NOMO-1 (cell line): ENCODE measurements around the gene KIAA1191.
A peak's percentile ranks its signal among the peaks of the same experiment; 100 is the strongest.
"Not testable (repeated sequence)": the region's sequence is repeated elsewhere in the genome, so short reads cannot be mapped to it uniquely, and the experiment has no call there.

Experiments
- DNase-seq, 2 experiments: peaks; one replicate each; lab custom pipeline; 2025; ENCODE audit not compliant: unreplicated experiment in 2 of 2; lab: John Stamatoyannopoulos, UW

The KIAA1191 gene, protein sequence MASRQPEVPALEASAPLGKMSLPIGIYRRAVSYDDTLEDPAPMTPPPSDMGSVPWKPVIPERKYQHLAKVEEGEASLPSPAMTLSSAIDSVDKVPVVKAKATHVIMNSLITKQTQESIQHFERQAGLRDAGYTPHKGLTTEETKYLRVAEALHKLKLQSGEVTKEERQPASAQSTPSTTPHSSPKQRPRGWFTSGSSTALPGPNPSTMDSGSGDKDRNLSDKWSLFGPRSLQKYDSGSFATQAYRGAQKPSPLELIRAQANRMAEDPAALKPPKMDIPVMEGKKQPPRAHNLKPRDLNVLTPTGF

DNA sequence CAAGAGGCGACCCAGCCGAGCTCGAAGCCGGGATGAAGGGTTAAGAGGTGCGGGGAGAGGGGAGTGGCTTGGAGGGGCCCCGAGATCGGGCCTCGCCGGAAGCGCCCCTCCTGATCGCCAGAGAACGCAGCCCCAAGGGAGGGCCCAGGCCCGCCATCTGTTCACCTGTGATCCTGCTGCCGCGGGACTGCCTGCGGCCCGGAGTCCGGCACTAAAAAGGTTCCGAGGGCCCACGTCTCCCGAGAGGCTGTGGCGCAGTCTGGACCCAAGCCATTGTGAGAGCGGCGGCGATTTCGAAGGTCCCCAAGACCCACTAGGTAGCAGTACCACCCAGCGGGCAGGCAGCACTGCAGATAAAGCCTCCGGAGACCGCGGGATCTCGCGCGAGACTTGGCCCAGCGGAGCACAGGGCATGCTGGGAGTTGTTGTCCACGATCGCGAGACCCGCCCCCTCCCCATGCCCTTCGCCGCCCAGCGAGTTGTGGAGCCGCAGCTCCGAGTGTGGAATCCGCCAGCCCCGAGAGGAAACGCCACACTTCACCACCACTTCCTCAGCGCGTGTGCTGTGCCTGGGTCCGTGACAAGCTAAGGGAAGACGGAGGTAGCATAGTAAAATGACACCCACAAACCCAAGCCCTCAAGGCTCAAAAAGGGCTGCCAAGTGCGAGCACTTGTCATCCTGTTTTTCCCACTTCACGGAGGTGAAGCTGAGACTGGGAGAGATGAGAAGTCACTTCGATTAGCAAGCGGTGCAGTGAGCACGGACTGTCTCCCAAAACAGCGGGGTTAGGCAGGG lies at the start of gene KIAA1191:
KIAA1191 (minus strand) TSS at position 328 of the 796 bp plus-strand sequence. CDS start 2,256 bp downstream, outside the sequence.
- peak; percentile 90 for DNase-seq

GRCh38 chr5:176410486-176411180 lies 49.1 kb upstream of the KIAA1191 start:
- DNase-seq, result no peak

DNA sequence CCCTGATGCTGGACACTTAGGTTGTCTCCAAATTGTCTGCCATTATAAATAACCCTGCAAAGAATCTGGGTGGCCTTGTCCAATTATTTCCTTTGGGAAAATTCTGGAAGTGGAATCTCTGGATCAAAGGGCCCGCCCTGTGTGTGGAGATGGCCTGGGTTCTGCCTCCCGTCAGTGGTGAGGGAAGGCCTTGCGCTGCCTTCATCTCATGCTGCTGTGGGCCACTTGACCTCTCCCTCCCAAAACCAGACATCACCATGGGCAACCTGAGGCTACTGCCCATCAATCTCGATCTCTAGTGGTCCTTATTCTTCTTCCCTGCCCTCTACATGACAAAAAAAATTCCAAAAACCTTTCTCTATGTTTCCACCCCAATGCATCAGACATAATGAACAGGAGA lies 48.2 kb upstream of the KIAA1191 start:
- DNase-seq, result no peak

- no peak for DNase-seq
These were observed 47.0 kb upstream of the KIAA1191 start for GRCh38 chr5:176408590-176408989.

- DNase-seq, result not testable (repeated sequence)
These were observed 46.6 kb upstream of the KIAA1191 start for GRCh38 chr5:176408252-176408573.

GRCh38 chr5:176407456-176408251 lies 46.1 kb upstream of the KIAA1191 start:
- DNase-seq, result no peak

DNA sequence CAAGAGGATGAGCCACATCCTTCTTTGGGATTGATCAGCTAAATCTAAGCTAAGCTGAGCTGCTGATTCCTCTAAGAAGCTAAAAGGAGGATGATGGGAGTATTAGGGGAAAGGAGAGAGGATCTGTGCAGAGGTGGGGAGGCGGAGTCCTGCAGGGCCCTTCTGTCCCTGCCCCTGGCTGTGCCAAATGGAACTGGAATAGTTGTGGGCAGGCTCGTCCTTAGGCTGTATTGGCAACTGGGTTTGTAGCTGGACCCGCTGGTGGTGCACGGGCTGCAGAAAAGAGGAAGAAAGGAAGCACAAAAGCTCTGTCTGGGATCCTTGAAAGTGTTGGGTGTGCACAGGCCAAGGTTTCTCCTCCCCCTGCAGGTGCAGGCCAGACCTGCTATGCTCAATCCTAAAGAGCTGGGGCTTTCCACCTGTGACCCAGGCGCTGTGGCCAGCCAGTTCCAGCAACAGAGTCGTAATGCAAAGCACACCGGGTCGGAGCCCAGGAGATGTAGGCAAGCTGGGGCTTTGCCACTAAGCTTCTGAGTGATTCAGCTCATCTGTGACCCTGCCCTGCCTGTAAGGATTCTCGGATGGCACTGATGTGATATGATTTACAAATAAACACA lies 45.0 kb upstream of the KIAA1191 start:
- DNase-seq, result no peak

GRCh38 chr5:176405656-176406435 lies 44.3 kb upstream of the KIAA1191 start:
- no peak for DNase-seq

DNA sequence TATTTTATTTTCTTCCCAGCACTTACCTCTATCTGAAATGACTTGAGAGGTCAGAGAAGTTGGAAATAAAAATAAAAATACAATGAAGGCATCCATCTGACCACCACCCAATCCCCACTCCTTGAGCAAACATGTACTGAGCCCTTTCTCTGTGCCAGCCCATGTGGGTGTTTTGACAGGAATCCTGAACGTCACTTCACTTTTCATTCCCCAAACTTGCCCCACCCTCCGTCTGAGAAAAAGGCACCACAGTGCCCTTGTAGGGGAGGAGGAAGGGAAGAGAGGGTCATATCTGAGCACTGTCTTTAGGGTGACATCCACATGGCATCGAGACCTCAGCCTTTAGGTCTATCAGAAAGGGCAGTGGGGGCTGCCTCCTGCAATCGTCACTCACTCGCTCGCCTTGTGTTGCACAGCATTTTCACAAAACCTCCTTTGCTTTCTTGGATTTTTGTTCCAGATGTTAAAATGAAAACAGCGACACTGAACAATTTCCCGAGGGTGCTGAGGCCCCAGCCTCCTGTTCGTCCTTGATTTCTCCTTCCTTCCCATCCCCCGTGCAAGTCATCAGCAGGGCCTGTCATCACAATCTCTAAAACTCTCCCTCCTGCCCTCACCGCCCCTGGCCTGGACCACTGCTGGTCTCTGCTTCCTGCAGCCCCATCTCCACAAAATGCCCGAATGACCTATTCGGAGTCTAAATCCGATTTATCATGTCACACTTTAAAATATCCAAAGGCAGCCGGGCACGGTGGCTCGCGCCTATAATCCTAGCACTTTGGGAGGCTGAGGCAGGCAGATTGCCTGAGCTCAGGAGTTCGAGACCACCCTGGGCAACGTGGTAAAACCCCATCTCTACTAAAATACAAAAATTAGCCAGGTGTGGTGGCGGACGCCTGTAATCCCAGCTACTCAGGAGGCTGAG lies 40.0 kb upstream of the KIAA1191 start:
- DNase-seq, result no peak

GRCh38 chr5:176400382-176401156 lies 39.0 kb upstream of the KIAA1191 start:
- DNase-seq, result no peak

DNA sequence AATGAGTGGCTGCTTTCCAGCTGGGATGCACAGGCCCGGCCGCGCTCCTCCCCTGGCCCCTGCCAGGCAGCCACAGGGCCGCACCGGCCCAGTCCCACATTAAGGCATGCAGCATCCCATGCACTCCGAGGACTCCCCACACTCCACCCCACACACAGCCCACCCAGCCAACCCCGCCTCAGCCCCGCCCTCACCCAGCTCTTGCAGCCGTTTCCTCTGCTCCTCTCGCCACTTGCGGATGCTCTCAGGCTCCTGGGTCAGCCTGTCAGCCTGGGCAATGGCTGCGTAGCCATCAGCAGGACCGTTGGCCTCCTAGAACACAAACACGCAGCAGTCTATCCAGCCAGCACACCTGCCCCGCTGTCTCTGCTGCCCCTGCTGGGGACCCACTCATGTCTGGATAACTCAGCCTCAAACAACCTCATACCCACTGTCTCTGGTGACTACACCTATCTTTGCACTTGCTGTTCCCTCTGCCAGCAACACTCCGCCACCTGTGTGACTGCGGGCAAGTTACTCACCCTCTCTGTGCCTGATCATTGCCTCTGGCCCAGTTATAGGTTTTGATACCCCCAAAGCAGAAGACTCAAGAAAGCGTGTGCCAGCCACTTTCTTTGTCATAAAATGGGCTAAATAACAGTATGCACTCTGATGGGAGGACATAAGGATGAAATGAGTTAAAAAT lies 36.3 kb upstream of the KIAA1191 start:
- DNase-seq, result no peak

- no peak for DNase-seq
These were observed 34.8 kb upstream of the KIAA1191 start for GRCh38 chr5:176396330-176396729.

GRCh38 chr5:176394881-176395675 lies 33.5 kb upstream of the KIAA1191 start:
- DNase-seq, result no peak

GRCh38 chr5:176394096-176394495 lies 32.5 kb upstream of the KIAA1191 start:
- DNase-seq, result no peak

DNA sequence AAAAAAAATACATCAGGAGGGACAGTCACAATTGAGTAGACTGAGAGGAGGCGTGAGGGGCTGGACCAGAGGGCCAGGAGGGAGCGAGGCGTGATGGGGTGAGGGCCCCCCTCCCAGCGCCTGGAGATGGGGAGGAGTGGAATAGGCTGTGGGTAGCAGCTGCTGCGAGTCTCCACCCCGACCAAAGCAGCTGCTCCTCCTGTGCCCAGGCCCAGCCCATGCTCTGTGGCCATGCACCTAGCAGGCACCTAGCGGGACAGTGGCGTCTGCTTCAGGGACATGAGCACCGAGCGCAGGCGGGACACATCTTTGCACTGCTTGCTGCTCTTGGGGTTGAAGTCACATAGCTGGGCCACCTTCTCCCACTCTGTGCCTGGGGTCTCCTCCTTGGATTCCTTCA lies 31.0 kb upstream of the KIAA1191 start:
- no peak for DNase-seq

GRCh38 chr5:176391999-176392398 lies 30.4 kb upstream of the KIAA1191 start:
- DNase-seq, result peak in 1 of 2 experiments; percentile 40
